Smooth muscle cell (in vitro differentiated cells): ENCODE results near the gene MFSD11. TPM values are rescaled to one million over a fixed set of nuclear protein-coding genes. Genes with fewer than 3 reads are reported as not detected.

Experiments used
- DNase-seq: peaks from one replicate; lab custom pipeline; 2025; ENCODE audit not compliant: unreplicated experiment; lab: John Stamatoyannopoulos, UW
- H2AFZ ChIP-seq: fragments of 200-600 bp; sonication (generic); 2 replicates; pipeline ENCODE4 v1.6.0; 2016; ENCODE audit warnings: antibody characterized with exemption, low read depth, mild to moderate bottlenecking
- H3F3A ChIP-seq: fragments of 200-600 bp; sonication (generic); 2 replicates; pipeline ENCODE4 v1.6.0; 2017; ENCODE audit warnings: antibody characterized with exemption, low read depth
- H3K27ac ChIP-seq: fragments of 200-600 bp; sonication (generic); 2 replicates; pipeline ENCODE4 v1.5.1; 2016; ENCODE audit warnings: low read depth, mild to moderate bottlenecking
- H3K27me3 ChIP-seq: fragments of 200-600 bp; sonication (generic); 2 replicates; pipeline ENCODE4 v1.6.1; 2016; ENCODE audit warnings: low read depth, mild to moderate bottlenecking
- H3K36me3 ChIP-seq: fragments of 200-600 bp; sonication (generic); 2 replicates; pipeline ENCODE4 v1.5.1; 2016; ENCODE audit warnings: low read depth
- H3K4me1 ChIP-seq: fragments of 200-600 bp; sonication (generic); 2 replicates; pipeline ENCODE4 v1.5.1; 2016; ENCODE audit warnings: low read depth
- H3K4me2 ChIP-seq: fragments of 200-600 bp; sonication (generic); 2 replicates; pipeline ENCODE4 v1.6.0; 2016; ENCODE audit warnings: mild to moderate bottlenecking
- H3K4me3 ChIP-seq: fragments of 200-600 bp; sonication (generic); 2 replicates; pipeline ENCODE4 v1.5.1; 2016; ENCODE audit warnings: mild to moderate bottlenecking
- H3K79me2 ChIP-seq: fragments of 200-600 bp; sonication (generic); 2 replicates; pipeline ENCODE4 v1.6.0; 2016; ENCODE audit warnings: low read depth, mild to moderate bottlenecking
- H3K9ac ChIP-seq: fragments of 200-600 bp; sonication (generic); 2 replicates; pipeline ENCODE4 v1.6.0; 2016; ENCODE audit warnings: low read depth
- H3K9me3 ChIP-seq: fragments of 200-600 bp; sonication (generic); replicated peaks from 2 replicates; pipeline ENCODE4 v1.5.1; 2016; ENCODE audit warnings: low read depth
- H4K20me1 ChIP-seq: fragments of 200-600 bp; sonication (generic); 2 replicates; pipeline ENCODE4 v1.6.0; 2016; ENCODE audit warnings: low read depth
- WGBS: methylation state at CpG from one replicate; pipeline ENCODE4 v1.1.7; 2016; ENCODE audit warnings: low lambda C conversion rate; 5-methylcytosine and 5-hydroxymethylcytosine counted together
- polyA plus RNA-seq: library from polyadenylated mRNA; unstranded; fragments of >200 nt; fragmentation: Nextera tagmentation; extraction: Ambion mirVana; gene quantifications from 2 replicates; pipeline ENCODE4 v1.2.1, GENCODE V29; 2016
- total RNA-seq: library from RNA; depleted of rRNA; stranded (reverse); fragments of >200 nt; gene quantifications from 2 replicates; pipeline ENCODE4 v1.2.3, GENCODE V29; 2014
- TF ChIP-seq, protein P1 (sequence below): fragments of 200-600 bp; sonication (generic); IDR thresholded peaks from 2 replicates; pipeline ENCODE4 v1.5.1; 2017; ENCODE audit warnings: borderline replicate concordance, mild to moderate bottlenecking, antibody characterized with exemption; ENCODE audit not compliant: insufficient read depth, poor library complexity, severe bottlenecking

MFSD11 gene
- total and polyA plus RNA-seq, 2 experiments from 2014 or later: 28.1 to 56.6 TPM

DNA sequence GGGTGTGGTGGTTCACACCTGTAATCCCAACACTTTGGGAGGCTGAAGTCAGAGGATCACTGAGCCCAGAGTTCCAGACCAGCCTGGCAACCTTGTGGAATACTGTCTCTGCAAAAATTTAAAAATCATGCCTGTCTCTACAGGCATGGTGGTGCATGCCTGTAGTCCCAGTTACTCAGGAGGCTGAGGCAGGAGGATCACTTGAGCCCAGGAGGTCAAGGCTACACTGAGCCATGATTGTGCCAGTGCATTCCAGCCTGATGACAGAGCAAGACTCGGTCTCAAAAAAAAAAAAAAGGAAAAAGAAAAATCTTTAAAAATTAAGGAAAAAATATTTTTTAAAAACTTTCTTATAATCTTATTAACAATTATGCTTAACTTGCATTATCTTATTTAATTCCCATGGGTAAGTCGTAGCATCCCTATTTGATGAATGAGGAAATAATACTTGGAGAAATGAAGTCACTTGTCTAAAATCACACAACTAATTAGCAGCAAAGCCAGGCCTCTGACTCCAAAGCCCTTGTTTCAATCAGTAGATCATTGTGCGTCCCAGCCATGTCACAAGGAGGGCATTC, 13.6 kb downstream of the MFSD11 start:
- H3K4me1 ChIP-seq: no peaks in the 10 kb centered on the region
- no peak overlapping the region for H3K9ac ChIP-seq
- H3K27ac ChIP-seq: no peak overlapping the region
- 96% methylated on average over 3 of the region's 3 CpGs for WGBS
- no peak for DNase-seq
- no peak overlapping the region for H3K4me3 ChIP-seq
- H3K4me2 ChIP-seq: no peak overlapping the region
- H3K36me3 ChIP-seq: no peaks in the 10 kb centered on the region
- no peaks in the 10 kb centered on the region for H4K20me1 ChIP-seq
- no peaks in the 10 kb centered on the region for H3K9me3 ChIP-seq
- no peaks in the 10 kb centered on the region for H3F3A ChIP-seq
- peaks cover 5% of the 10 kb centered on the region for H3K79me2 ChIP-seq
- no peaks in the 10 kb centered on the region for H3K27me3 ChIP-seq
- TF ChIP-seq, protein P1, sequence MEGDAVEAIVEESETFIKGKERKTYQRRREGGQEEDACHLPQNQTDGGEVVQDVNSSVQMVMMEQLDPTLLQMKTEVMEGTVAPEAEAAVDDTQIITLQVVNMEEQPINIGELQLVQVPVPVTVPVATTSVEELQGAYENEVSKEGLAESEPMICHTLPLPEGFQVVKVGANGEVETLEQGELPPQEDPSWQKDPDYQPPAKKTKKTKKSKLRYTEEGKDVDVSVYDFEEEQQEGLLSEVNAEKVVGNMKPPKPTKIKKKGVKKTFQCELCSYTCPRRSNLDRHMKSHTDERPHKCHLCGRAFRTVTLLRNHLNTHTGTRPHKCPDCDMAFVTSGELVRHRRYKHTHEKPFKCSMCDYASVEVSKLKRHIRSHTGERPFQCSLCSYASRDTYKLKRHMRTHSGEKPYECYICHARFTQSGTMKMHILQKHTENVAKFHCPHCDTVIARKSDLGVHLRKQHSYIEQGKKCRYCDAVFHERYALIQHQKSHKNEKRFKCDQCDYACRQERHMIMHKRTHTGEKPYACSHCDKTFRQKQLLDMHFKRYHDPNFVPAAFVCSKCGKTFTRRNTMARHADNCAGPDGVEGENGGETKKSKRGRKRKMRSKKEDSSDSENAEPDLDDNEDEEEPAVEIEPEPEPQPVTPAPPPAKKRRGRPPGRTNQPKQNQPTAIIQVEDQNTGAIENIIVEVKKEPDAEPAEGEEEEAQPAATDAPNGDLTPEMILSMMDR: no peak
- H2AFZ ChIP-seq: no peak overlapping the region

DNA sequence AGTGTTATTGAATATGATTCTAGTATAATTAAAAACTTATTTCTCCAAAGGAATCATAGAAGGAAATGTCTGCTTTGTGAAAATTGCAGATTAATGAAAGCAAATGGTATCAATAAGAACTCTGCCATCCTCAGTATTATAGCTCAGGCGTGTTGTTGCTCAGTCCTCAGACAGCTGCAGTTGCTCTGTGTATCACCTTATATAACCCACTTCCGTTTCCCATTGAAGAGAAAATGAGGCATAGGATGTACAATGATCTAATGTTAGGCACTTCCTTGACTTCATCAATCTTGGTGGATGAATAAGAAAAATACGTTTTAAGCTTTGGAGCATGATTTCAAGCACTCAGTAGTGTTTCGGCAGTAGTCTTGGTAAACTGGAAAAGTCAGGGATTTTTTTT, 14.1 kb downstream of the MFSD11 start:
- 93% methylated on average over 4 of the region's 4 CpGs for whole genome bisulfite sequencing
- no peaks in the 10 kb centered on the region for H3F3A ChIP-seq
- no peak for DNase-seq
- no peak overlapping the region for H3K4me3 ChIP-seq
- no peak overlapping the region for H2AFZ ChIP-seq
- H3K4me1 ChIP-seq: no peaks in the 10 kb centered on the region
- H3K9me3 ChIP-seq: no peaks in the 10 kb centered on the region
- H3K27me3 ChIP-seq: no peaks in the 10 kb centered on the region
- peaks cover 5% of the 10 kb centered on the region for H3K79me2 ChIP-seq
- H3K27ac ChIP-seq: no peak overlapping the region
- TF ChIP-seq, protein P1: no peak
- no peaks in the 10 kb centered on the region for H3K36me3 ChIP-seq
- H3K4me2 ChIP-seq: no peak overlapping the region
- H3K9ac ChIP-seq: no peak overlapping the region
- no peaks in the 10 kb centered on the region for H4K20me1 ChIP-seq

DNA sequence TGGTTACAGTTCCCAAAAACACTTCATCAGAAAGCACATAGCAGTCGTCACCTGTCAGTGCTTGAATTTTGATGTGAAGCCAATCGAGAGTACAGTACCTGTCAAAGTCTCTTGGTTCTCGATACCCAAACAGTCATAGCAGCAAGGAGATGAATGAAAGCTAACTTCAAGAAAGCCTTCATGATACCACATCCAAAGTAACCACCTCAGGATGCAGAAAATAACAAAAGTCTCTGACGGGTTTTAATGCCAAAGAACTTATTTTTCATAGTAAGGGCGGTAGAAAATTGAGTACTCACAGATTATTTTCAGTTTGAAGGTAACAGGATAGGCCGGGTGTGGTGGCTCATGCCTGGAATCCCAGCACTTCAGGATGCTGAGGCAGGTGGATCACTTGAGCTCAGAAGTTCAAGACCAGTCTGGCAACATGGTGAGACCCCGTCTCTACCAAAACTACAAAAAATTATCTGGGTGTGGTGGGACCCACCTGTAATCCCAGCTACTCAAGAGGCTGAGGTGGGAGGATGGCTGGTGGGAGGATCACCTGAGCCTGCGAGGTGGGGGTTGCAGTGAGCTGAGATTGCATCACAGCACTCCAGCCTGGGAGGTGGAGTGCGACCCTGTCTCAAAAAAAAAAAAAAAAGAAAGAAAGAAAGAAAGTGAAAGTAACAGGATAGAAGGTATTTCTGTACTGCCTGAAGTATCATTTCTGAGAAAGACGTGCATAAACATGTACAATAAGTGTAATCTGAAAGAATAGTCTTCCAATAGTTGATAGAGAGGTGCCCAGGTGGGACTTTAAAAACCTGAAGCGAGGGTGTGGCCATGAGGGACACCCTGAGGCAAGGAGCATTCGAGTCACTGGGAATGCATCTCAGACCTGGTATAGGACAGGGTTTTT, 15.4 kb downstream of the MFSD11 start:
- WGBS: 92% methylated on average over 12 of the region's 12 CpGs
- Histone ChIP-seq H3K4me2 (no peak overlapping the region), H3K27me3 (no peaks in the 10 kb centered on the region), H3K4me1 (no peaks in the 10 kb centered on the region), H2AFZ (no peak overlapping the region), H3K4me3 (no peak overlapping the region), H3K36me3 (no peaks in the 10 kb centered on the region), H3K9me3 (no peaks in the 10 kb centered on the region), H3K27ac (no peak overlapping the region), H4K20me1 (no peaks in the 10 kb centered on the region), H3F3A (no peaks in the 10 kb centered on the region), H3K9ac (no peak overlapping the region), H3K79me2 (peaks cover 5% of the 10 kb centered on the region)
- TF ChIP-seq, protein P1: no peak
- DNase-seq: no peak
